C4-2B (cell line): ENCODE measurements around the gene LGALS12.

ENCODE experiments used
- CTCF ChIP-seq: fragments of 450-650 bp; conservative IDR thresholded peaks from 2 replicates; pipeline ENCODE4 v1.5.1; 2017; ENCODE audit warnings: mild to moderate bottlenecking
- ZFX ChIP-seq: fragments of 450-650 bp; IDR thresholded peaks from 2 replicates; pipeline ENCODE4 v1.6.1; 2017

- TF ChIP-seq CTCF (no peak), ZFX (no peak)
Observed at GRCh38 chr11:63535734-63536133, 29.9 kb downstream of the LGALS12 start.
